ENCODE results near the gene GALNT6. TPM values are rescaled to one million over a fixed set of nuclear protein-coding genes. Genes with fewer than 3 reads are reported as not detected.

GALNT6 gene
- total and polyA plus RNA-seq, 2 donors (not counting 3 experiments of a cell fraction or from before 2014, with no cell fraction given) = 18.7 to 39.2 TPM

DNA sequence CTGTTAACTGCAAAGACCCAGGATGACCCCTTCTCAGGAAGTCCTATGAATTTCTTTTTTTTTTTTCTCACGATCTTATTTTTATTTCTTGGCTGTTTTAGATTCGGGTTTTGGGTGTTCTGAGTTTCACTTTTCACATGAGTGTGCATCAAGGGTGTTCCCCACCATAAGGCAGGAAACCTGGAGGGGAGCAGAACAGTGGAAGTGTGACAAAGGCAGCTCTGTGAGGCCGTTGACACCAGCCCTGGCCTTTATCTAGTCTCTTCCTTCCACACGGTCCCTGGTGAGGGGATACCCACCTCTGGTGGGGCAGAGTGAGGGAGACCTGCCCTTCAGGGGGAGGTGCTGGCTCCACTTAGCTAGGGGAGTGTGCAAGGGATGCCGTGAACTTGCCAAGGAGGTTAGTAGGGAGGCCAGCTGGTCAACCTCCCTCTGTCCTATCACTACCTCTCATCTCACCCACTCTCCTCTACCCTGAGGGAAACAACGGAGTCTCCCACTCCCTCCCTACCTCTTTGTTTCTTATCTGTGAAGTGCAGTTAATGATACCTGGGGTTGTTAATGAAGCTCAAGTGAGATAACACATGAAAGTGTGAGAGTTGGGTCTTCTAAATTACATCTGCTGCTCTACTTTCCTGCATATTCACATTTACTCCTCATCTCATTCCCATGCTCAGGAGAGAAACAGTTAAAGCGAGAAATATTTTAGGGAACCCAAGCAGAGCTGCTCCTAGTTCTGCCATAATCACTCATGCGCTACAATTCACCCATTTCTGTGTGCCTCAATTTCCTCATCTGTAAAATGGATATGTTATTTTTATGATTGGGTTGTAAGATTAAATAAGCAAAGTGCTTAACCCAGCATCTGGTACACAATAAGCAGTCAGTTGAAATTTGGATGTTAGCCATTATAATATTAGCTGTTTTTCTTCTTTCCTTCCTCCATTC, 4.4 kb upstream of the GALNT6 start:
- intact Hi-C loops (cut with micrococcal nuclease) = loop anchor here (2.0 kb wide), 1 partner anchor 27 kb away; no protein-coding TSS in a partner anchor
- TF ChIP-seq POLR2A (IDR thresholded peaks at IDR 0.05; ENCODE audit: low read depth, low read length) = no peak
- TF ChIP-seq CTCF (IDR thresholded peaks at IDR 0.05; ENCODE audit: extremely low read depth in 1 of 2, insufficient read depth in 1 of 2, low read depth in 1 of 2, low read length in 2 of 2) = no peak
- TF ChIP-seq MYC (IDR thresholded peaks at IDR 0.05; ENCODE audit: low read depth, low read length) = no peak
- no peak for TF ChIP-seq POLR2AphosphoS5 (IDR thresholded peaks at IDR 0.05; ENCODE audit: insufficient read depth, low read depth, low read length)
- peak overlapping the region; percentile 89 for H3K27ac ChIP-seq (ENCODE audit: insufficient read depth, low read depth, low read length)
- BruUV-seq (replicated peaks) = no TSS peak
- ChIA-PET CTCF (interaction anchor here (2.4 to 3.7 kb wide), 2 partner anchors 24 to 25 kb away, joined by 15 to 20 read pairs; no protein-coding TSS in a partner anchor), POLR2A (interaction anchor here (0.7 kb wide), 1 partner anchor 38 kb away, joined by 9 read pairs; no protein-coding TSS in a partner anchor)
- dilution Hi-C loops (cut with MboI; ENCODE audit: extremely low pct_ligation_motif_present, low sequenced_read_pairs) = no loop called here
- H3K27me3 ChIP-seq (ENCODE audit: control insufficient read depth in 2 of 2, insufficient read depth in 2 of 2, low read length in 2 of 2) = no peaks in the 10 kb centered on the region
- no peaks in the 10 kb centered on the region for H3K9me3 ChIP-seq (replicated peaks; ENCODE audit: control insufficient read depth, insufficient read depth, low read length)
- H4K20me1 ChIP-seq (replicated peaks; ENCODE audit: control insufficient read depth, extremely low read depth, insufficient read depth, low read length) = no peaks in the 10 kb centered on the region
- peak overlapping the region; percentile 75 for H2AFZ ChIP-seq (ENCODE audit: low read depth, low read length)
- no peaks in the 10 kb centered on the region for H3K9me1 ChIP-seq (replicated peaks; ENCODE audit: control insufficient read depth, extremely low read depth, insufficient read depth, low read length)
- H3K79me2 ChIP-seq (ENCODE audit: control insufficient read depth, insufficient read depth, low read length) = peaks cover 8% of the 10 kb centered on the region
- DNase-seq (ENCODE audit: low read depth, low spot score) = no peak
- peak overlapping the region; percentile 3 for H3K4me2 ChIP-seq (ENCODE audit: insufficient read depth, low read length)
- H3K9ac ChIP-seq (replicated peaks; ENCODE audit: extremely low read depth, insufficient read depth, low read length) = no peak overlapping the region
- peak; percentile 46 for FAIRE-seq
- peaks cover 36% of the 10 kb centered on the region for H3K4me1 ChIP-seq (ENCODE audit: control insufficient read depth, extremely low read depth, insufficient read depth, low read length)
- no peaks in the 10 kb centered on the region for H3K36me3 ChIP-seq (ENCODE audit: control insufficient read depth in 2 of 2, extremely low read depth in 1 of 2, insufficient read depth in 2 of 2, low read length in 2 of 2)
- no peak overlapping the region for H3K4me3 ChIP-seq (replicated peaks in 1 of 3; ENCODE audit: insufficient read depth in 1 of 3, low read depth in 1 of 3, low read length in 3 of 3)
